Esophagus squamous epithelium (tissue), 4 donors: ENCODE measurements around the gene PCCA.

ENCODE experiments used
- CTCF ChIP-seq, 6 experiments: fragments of 450-650 bp in 4 of 6; fragments of 200-600 bp in 2 of 6; sonication (generic) in 2 of 6; IDR thresholded peaks; one replicate each; pipeline ENCODE4 v1.5.1; 2016 to 2019; ENCODE audit warnings: antibody characterized with exemption in 6 of 6, mild to moderate bottlenecking in 4 of 6, moderate library complexity in 4 of 6
- POLR2A ChIP-seq, 4 donors: fragments of 450-650 bp; IDR thresholded peaks; one replicate each; pipeline ENCODE4 v1.6.1; 2017; ENCODE audit warnings: antibody characterized with exemption in 4 of 4, mild to moderate bottlenecking in 4 of 4, moderate library complexity in 3 of 4

DNA sequence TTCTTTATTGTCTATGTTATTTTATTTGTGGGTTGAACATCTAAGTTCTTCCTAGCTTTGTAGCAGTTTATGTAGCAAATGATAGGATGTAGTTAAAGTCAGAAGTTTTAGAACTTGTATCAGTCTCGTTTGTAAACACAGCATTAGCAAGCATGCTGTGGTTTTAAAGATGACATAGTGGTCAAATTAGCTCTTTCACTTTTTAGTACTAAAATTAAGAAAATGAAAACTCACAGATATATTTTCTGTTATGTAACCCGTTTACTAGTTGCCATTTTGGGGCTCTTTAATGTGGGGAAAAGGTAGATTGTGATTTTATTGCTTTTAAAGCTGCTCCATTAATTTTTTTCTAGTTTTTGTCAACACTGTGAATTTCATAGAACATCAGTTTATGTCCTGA lies 216.5 kb downstream of the PCCA start:
- TF ChIP-seq CTCF (IDR thresholded peaks at IDR 0.05) (no peak), POLR2A (IDR thresholded peaks at IDR 0.05) (no peak)
